22Rv1 (cell line): ENCODE data around the gene COX7A2.

Experiments used
- H3K27ac ChIP-seq: fragments of 450-650 bp; 2 replicates; pipeline ENCODE4 v1.5.1; 2017
- CTCF ChIP-seq: fragments of 450-650 bp; IDR thresholded peaks from 2 replicates; pipeline ENCODE4 v1.5.1; 2017; ENCODE audit warnings: mild to moderate bottlenecking
- ZFX ChIP-seq: fragments of 450-650 bp; IDR thresholded peaks from 2 replicates; pipeline ENCODE4 v1.6.1; 2017; ENCODE audit warnings: antibody characterized with exemption, borderline replicate concordance

COX7A2 gene

GRCh38 chr6:75199889-75200288, 43.7 kb downstream of the COX7A2 start:
- H3K27ac ChIP-seq = no peak overlapping the region
- TF ChIP-seq ZFX (no peak), CTCF (no peak)

- TF ChIP-seq CTCF (no peak), ZFX (no peak)
- no peak overlapping the region for H3K27ac ChIP-seq
Measured at GRCh38 chr6:75196081-75196687, 47.4 kb downstream of the COX7A2 start.

GRCh38 chr6:75188221-75188925, 55.2 kb downstream of the COX7A2 start:
- no peak for TF ChIP-seq ZFX
- no peak overlapping the region for H3K27ac ChIP-seq
